Measurements from ENCODE around the gene PPP2R5C. TPM values are rescaled to one million over a fixed set of nuclear protein-coding genes. Genes with fewer than 3 reads are reported as not detected.
A peak's percentile ranks its signal among the peaks of the same experiment; 100 is the strongest.
"Not testable (repeated sequence)": the region's sequence is repeated elsewhere in the genome, so short reads cannot be mapped to it uniquely, and the experiment has no call there.

Gene PPP2R5C
- total RNA-seq (2021; ENCODE audit: unreplicated experiment) = 80.3 TPM
- 35.3 TPM for polyA plus RNA-seq (2012; ENCODE audit: insufficient read length)
- percentile 73 among the genes with signal in this experiment for Bru-seq, nascent RNA
- BruChase-seq, experiment 1, labeled RNA remaining after a 2-hour chase = percentile 62 among the genes with signal in this experiment
- percentile 73 among the genes with signal in this experiment for BruChase-seq, experiment 2, labeled RNA remaining after a 6-hour chase
- long read RNA-seq, full-length matches to known transcripts = 70 of 116 reads
- long read RNA-seq, partial matches to known transcripts = 28 of 116 reads
- long read RNA-seq, other reads (novel, unspliced or antisense) = 18 of 116 reads

DNA sequence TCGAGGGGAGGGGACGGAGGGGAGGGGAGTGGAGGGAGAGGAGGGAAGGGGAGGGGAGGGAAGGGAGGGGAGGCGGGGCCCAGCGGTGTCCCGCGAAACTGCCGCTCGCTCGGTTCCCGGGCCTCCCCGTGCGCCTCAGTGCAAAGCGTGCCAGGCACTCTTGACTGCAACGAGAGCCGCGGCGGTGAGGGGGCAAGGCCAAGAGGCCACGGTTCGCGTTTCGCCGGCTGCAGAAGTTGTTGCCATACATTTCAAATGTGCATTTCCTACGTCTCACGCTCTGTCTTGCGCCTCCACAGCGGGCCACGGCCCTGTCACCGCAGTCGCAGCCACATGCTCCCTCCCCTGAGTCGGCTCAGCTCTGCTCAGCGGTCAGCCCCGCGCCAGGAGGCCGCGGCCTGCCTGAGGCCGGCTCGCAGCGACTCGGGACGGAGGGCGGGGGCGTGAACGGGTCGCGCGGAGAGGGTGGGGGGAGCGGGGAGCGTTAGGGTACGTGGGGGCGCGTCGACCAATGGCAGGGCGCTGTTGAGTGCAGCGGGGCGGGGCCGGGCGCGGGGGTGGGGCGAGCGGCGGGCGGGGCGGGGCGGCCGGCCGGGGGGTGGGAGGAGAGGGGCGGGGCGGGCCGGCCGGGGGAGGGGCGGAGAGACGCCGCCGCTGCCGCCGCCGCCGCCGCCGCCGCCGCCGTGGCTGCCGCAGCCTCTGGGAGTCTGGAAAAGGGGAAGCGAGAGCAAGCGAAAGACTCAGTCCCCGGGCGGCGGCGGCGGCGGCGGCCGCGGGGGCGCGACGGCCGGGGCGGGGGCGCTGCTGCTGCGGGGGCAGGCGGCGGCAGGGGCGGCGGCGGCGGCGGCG, at the start of gene PPP2R5C:
Gene PPP2R5C (plus strand): TSS at position 678 of the 849 bp plus-strand sequence. CDS start 185 bp downstream, outside the sequence.
- in situ Hi-C loops (cut with HindIII; ENCODE audit: low pct_unique_long_range_greater_than_20kb, low sequenced_read_pairs) (no loop called here), intact Hi-C loops (cut with micrococcal nuclease; ENCODE audit: unreplicated experiment) (no loop called here)
- Histone ChIP-seq H3K9me3 (ENCODE audit: control insufficient read depth, insufficient read depth, low read depth, low read length) (no peaks in the 10 kb centered on the region), H3K27ac (ENCODE audit: low read length) (no peak within 1 kb of the TSS), H3K4me3 (ENCODE audit: low read depth in 2 of 2, low read length in 2 of 2) (peak within 1 kb of the TSS; percentile 71 to 81), H3K27me3 (ENCODE audit: control insufficient read depth, insufficient read depth, low read length) (0 out of 2 replicates have a peak, but pooled peaks cover 4% of the 10 kb centered on the region), H3K36me3 (ENCODE audit: control insufficient read depth, insufficient read depth, low read length) (no peaks in the 10 kb centered on the region), H3K4me1 (ENCODE audit: control insufficient read depth, insufficient read depth, low read length) (no peaks in the 10 kb centered on the region; the same call in none of the 2 replicates)
- DNase-seq (ENCODE audit: low read depth, low spot score) (no peak), ATAC-seq (peak; percentile 91)
- ChIA-PET CTCF (interaction anchor here (0.6 kb wide), 1 partner anchor 23 kb away, joined by 3 read pairs; no protein-coding TSS in a partner anchor), POLR2A (interaction anchor here (1.2 kb wide), 1 partner anchor 184 kb away, joined by 8 read pairs; no protein-coding TSS in a partner anchor)
- BruUV-seq (replicated peaks) = no TSS peak
- TF ChIP-seq POLR2AphosphoS5 (IDR thresholded peaks at IDR 0.05; ENCODE audit: low read depth, low read length) = no peak
- no peak for TF ChIP-seq TCF7L2 (IDR thresholded peaks at IDR 0.05; ENCODE audit: low read depth, low read length)
- TF ChIP-seq, protein P1, sequence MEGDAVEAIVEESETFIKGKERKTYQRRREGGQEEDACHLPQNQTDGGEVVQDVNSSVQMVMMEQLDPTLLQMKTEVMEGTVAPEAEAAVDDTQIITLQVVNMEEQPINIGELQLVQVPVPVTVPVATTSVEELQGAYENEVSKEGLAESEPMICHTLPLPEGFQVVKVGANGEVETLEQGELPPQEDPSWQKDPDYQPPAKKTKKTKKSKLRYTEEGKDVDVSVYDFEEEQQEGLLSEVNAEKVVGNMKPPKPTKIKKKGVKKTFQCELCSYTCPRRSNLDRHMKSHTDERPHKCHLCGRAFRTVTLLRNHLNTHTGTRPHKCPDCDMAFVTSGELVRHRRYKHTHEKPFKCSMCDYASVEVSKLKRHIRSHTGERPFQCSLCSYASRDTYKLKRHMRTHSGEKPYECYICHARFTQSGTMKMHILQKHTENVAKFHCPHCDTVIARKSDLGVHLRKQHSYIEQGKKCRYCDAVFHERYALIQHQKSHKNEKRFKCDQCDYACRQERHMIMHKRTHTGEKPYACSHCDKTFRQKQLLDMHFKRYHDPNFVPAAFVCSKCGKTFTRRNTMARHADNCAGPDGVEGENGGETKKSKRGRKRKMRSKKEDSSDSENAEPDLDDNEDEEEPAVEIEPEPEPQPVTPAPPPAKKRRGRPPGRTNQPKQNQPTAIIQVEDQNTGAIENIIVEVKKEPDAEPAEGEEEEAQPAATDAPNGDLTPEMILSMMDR (IDR thresholded peaks at IDR 0.05) = no peak
- no peak for TF ChIP-seq SIN3A (IDR thresholded peaks at IDR 0.05; ENCODE audit: borderline replicate concordance, insufficient read depth, low read depth, low read length)
- TF ChIP-seq, protein P2, sequence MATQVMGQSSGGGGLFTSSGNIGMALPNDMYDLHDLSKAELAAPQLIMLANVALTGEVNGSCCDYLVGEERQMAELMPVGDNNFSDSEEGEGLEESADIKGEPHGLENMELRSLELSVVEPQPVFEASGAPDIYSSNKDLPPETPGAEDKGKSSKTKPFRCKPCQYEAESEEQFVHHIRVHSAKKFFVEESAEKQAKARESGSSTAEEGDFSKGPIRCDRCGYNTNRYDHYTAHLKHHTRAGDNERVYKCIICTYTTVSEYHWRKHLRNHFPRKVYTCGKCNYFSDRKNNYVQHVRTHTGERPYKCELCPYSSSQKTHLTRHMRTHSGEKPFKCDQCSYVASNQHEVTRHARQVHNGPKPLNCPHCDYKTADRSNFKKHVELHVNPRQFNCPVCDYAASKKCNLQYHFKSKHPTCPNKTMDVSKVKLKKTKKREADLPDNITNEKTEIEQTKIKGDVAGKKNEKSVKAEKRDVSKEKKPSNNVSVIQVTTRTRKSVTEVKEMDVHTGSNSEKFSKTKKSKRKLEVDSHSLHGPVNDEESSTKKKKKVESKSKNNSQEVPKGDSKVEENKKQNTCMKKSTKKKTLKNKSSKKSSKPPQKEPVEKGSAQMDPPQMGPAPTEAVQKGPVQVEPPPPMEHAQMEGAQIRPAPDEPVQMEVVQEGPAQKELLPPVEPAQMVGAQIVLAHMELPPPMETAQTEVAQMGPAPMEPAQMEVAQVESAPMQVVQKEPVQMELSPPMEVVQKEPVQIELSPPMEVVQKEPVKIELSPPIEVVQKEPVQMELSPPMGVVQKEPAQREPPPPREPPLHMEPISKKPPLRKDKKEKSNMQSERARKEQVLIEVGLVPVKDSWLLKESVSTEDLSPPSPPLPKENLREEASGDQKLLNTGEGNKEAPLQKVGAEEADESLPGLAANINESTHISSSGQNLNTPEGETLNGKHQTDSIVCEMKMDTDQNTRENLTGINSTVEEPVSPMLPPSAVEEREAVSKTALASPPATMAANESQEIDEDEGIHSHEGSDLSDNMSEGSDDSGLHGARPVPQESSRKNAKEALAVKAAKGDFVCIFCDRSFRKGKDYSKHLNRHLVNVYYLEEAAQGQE (IDR thresholded peaks at IDR 0.05; ENCODE audit: insufficient read depth in 1 of 2, low read depth in 2 of 2, low read length in 1 of 2) = no peak

DNA sequence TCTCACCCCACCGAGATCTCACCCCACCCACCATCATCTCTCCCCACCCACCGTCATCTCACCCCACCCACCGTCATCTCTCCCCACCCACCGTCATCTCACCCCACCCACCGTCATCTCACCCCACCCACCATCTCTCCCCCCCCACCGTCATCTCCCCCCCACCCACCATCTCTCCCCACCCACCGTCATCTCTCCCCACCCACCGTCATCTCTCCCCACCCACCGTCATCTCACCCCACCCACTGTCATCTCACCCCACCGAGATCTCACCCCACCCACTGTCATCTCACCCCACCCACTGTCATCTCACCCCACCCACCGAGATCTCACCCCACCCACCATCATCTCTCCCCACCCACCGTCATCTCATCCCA, 49.7 kb upstream of the PPP2R5C start:
- not testable (repeated sequence) for DNase-seq (ENCODE audit: low read depth, low spot score)

DNA sequence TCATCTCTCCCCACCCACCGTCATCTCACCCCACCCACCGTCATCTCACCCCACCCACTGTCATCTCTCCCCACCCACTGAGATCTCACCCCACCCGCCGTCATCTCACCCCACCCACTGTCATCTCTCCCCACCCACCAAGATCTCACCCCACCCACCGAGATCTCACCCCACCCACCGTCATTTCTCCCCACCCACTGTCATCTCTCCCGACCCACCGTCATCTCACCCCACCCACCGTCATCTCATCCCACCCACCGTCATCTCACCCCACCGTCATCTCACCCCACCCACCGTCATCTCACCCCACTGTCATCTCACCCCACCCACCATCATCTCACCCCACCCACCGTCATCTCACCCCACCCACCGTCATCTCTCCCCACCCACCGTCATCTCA, 49.2 kb upstream of the PPP2R5C start:
- ATAC-seq; H3K36me3 ChIP-seq (ENCODE audit: control insufficient read depth, insufficient read depth, low read length); H3K27ac ChIP-seq (ENCODE audit: low read length); in situ Hi-C loops (cut with HindIII; ENCODE audit: low pct_unique_long_range_greater_than_20kb, low sequenced_read_pairs); intact Hi-C loops (cut with micrococcal nuclease; ENCODE audit: unreplicated experiment); CTCF ChIA-PET; H3K9me3 ChIP-seq (ENCODE audit: control insufficient read depth, insufficient read depth, low read depth, low read length); POLR2A ChIA-PET; H3K4me3 ChIP-seq (ENCODE audit: low read depth in 2 of 2, low read length in 2 of 2); BruUV-seq (replicated peaks); DNase-seq (ENCODE audit: low read depth, low spot score); H3K4me1 ChIP-seq (ENCODE audit: control insufficient read depth, insufficient read depth, low read length); H3K27me3 ChIP-seq (ENCODE audit: control insufficient read depth, insufficient read depth, low read length): not testable (repeated sequence)

More for the DNA sequence above, 49.7 kb upstream of the PPP2R5C start:
- H3K36me3 ChIP-seq (ENCODE audit: control insufficient read depth, insufficient read depth, low read length); POLR2A ChIA-PET; CTCF ChIA-PET; H3K4me3 ChIP-seq (ENCODE audit: low read depth in 2 of 2, low read length in 2 of 2); ATAC-seq; H3K27ac ChIP-seq (ENCODE audit: low read length); H3K9me3 ChIP-seq (ENCODE audit: control insufficient read depth, insufficient read depth, low read depth, low read length); BruUV-seq (replicated peaks); H3K4me1 ChIP-seq (ENCODE audit: control insufficient read depth, insufficient read depth, low read length); intact Hi-C loops (cut with micrococcal nuclease; ENCODE audit: unreplicated experiment); in situ Hi-C loops (cut with HindIII; ENCODE audit: low pct_unique_long_range_greater_than_20kb, low sequenced_read_pairs); H3K27me3 ChIP-seq (ENCODE audit: control insufficient read depth, insufficient read depth, low read length): not testable (repeated sequence)

DNA sequence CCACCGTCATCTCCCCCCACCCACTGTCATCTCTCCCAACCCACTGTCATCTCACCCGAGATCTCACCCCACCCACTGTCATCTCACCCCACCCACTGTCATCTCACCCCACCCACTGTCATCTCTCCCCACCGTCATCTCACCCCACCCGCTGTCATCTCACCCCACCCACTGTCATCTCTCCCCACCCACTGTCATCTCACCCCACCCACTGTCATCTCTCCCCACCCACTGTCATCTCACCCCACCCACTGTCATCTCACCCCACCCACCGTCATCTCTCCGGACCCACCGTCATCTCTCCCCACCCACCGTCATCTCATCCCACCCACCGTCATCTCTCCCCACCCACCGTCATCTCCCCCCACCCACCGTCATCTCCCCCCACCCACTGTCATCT, 48.4 kb upstream of the PPP2R5C start:
- in situ Hi-C loops (cut with HindIII; ENCODE audit: low pct_unique_long_range_greater_than_20kb, low sequenced_read_pairs); H3K4me1 ChIP-seq (ENCODE audit: control insufficient read depth, insufficient read depth, low read length); H3K36me3 ChIP-seq (ENCODE audit: control insufficient read depth, insufficient read depth, low read length); H3K9me3 ChIP-seq (ENCODE audit: control insufficient read depth, insufficient read depth, low read depth, low read length); BruUV-seq (replicated peaks); H3K27ac ChIP-seq (ENCODE audit: low read length); H3K4me3 ChIP-seq (ENCODE audit: low read depth in 2 of 2, low read length in 2 of 2); POLR2A ChIA-PET; DNase-seq (ENCODE audit: low read depth, low spot score); CTCF ChIA-PET; H3K27me3 ChIP-seq (ENCODE audit: control insufficient read depth, insufficient read depth, low read length); ATAC-seq; intact Hi-C loops (cut with micrococcal nuclease; ENCODE audit: unreplicated experiment): not testable (repeated sequence)
